ENCODE measurements around the gene ZNF768. TPM values are rescaled to one million over a fixed set of nuclear protein-coding genes. Genes with fewer than 3 reads are reported as not detected.
A peak's percentile ranks its signal among the peaks of the same experiment; 100 is the strongest.

Gene ZNF768
- total and polyA plus RNA-seq, 2 of the 13 experiments (the other 11 are each of a cell fraction or from before 2014, with no cell fraction given): 26.7 to 34.4 TPM

GRCh38 chr16:30488764-30489605 lies 37.4 kb downstream of the ZNF768 start (continued):
- no peak for TF ChIP-seq BATF2 (CRISPR knock-in tag; IDR thresholded peaks at IDR 0.05)
- TF ChIP-seq ZBTB40 (IDR thresholded peaks at IDR 0.05): no peak
- TF ChIP-seq ZBTB40 (CRISPR knock-in tag; IDR thresholded peaks at IDR 0.05): peak; percentile 58; the same call in 1 of the 2 replicates
- TF ChIP-seq TEAD2 (CRISPR knock-in tag; IDR thresholded peaks at IDR 0.05): no peak
- TF ChIP-seq ZNF674 (CRISPR knock-in tag; IDR thresholded peaks at IDR 0.05; ENCODE audit: low read depth): no peak
- no peak for TF ChIP-seq CBX1 (IDR thresholded peaks at IDR 0.05; ENCODE audit: low read depth)
- no peak for TF ChIP-seq GPN1 (CRISPR knock-in tag; IDR thresholded peaks at IDR 0.05; ENCODE audit: borderline replicate concordance)
- TF ChIP-seq, protein P1, sequence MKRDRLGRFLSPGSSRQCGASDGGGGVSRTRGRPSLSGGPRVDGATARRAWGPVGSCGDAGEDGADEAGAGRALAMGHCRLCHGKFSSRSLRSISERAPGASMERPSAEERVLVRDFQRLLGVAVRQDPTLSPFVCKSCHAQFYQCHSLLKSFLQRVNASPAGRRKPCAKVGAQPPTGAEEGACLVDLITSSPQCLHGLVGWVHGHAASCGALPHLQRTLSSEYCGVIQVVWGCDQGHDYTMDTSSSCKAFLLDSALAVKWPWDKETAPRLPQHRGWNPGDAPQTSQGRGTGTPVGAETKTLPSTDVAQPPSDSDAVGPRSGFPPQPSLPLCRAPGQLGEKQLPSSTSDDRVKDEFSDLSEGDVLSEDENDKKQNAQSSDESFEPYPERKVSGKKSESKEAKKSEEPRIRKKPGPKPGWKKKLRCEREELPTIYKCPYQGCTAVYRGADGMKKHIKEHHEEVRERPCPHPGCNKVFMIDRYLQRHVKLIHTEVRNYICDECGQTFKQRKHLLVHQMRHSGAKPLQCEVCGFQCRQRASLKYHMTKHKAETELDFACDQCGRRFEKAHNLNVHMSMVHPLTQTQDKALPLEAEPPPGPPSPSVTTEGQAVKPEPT (CRISPR knock-in tag; IDR thresholded peaks at IDR 0.05; ENCODE audit: low read depth): no peak
- TF ChIP-seq XBP1 (CRISPR knock-in tag; IDR thresholded peaks at IDR 0.05): no peak; the same call in 1 of the 2 replicates
- TF ChIP-seq SP5 (CRISPR knock-in tag; IDR thresholded peaks at IDR 0.05; ENCODE audit: borderline replicate concordance, low read depth): peak; percentile 22; the same call in 1 of the 2 replicates
- TF ChIP-seq ATM (IDR thresholded peaks at IDR 0.05; ENCODE audit: borderline replicate concordance): no peak
- TF ChIP-seq ZNF138 (CRISPR knock-in tag; IDR thresholded peaks at IDR 0.05; ENCODE audit: low read depth): no peak
- no peak for TF ChIP-seq KLF9 (CRISPR knock-in tag; IDR thresholded peaks at IDR 0.05; ENCODE audit: low read depth)
- TF ChIP-seq TARDBP (CRISPR knock-in tag; IDR thresholded peaks at IDR 0.05): peak; percentile 31; the same call in 1 of the 2 replicates
- no peak for TF ChIP-seq ZNF780A (CRISPR knock-in tag; IDR thresholded peaks at IDR 0.05)
- peak; percentile 49; the same call in 1 of the 2 replicates for TF ChIP-seq ZNF256 (CRISPR knock-in tag; conservative IDR thresholded peaks at IDR 0.05)

Measured in HepG2 (cell line).